K562 (cell line): ENCODE results near the gene TRERF1. TPM values are rescaled to one million over a fixed set of nuclear protein-coding genes. Genes with fewer than 3 reads are reported as not detected.

ENCODE experiments used
- ATAC-seq: fragments of 200-7000 bp; cut with Tn5 transposase; 3 replicates; pipeline ENCODE4 v1.9.1; 2020; ENCODE audit warnings: moderate library complexity
- BruUV-seq: library from RNA; stranded (reverse); fragments of 400-500 nt; replicated peaks from 2 replicates; lab custom pipeline; 2021; lab: Mats Ljungman, UMichigan
- CTCF ChIA-PET: fragments of 300-600 bp; formaldehyde crosslinking; extraction: SDS; loops from one replicate; lab custom pipeline; 2021; ENCODE audit warnings: low intra/inter-chr PET ratio; lab: Yijun Ruan, JAX
- POLR2A ChIA-PET: fragments of 300-600, 350-650 bp; sonication (Branson Sonifier 250); formaldehyde crosslinking; extraction: SDS; loops from one replicate; lab custom pipeline; 2021; ENCODE audit warnings: antibody characterized with exemption, inconsistent platforms; lab: Yijun Ruan, JAX
- DNase-seq, 4 experiments: peaks; one replicate each; pipeline versions ENCODE4 v3.0.0 to v3.0.0-alpha.2; 2011 to 2018; ENCODE audit warnings: low spot score in 3 of 4, mixed read lengths in 3 of 4; ENCODE audit errors: extremely low read depth in 1 of 4
- FAIRE-seq: peaks from 2 replicates; lab custom pipeline; 2011; peaks lifted over from hg19 to GRCh38; lab: Jason Lieb, UNC
- H2AFZ ChIP-seq: 2 replicates; pipeline ENCODE4 v1.6.0; 2011; ENCODE audit warnings: low read depth, low read length, control low read depth, inconsistent platforms
- H3K27ac ChIP-seq: fragments of 200-600 bp; 3 replicates; pipeline ENCODE4 v1.8.0; 2011; ENCODE audit warnings: low read depth, mild to moderate bottlenecking, control low read depth, inconsistent platforms, low read length, moderate library complexity, mixed read lengths; ENCODE audit errors: extremely low read depth
- H3K27me3 ChIP-seq, 2 experiments: fragments of 300-600 bp in 1 of 2; 2 replicates in 1 of 2; 3 replicates in 1 of 2; pipeline versions ENCODE4 v1.6.0 to v1.8.0; 2011; ENCODE audit warnings: inconsistent platforms in 2 of 2, low read length in 2 of 2, mild to moderate bottlenecking in 1 of 2, mixed read lengths in 1 of 2, moderate library complexity in 1 of 2; ENCODE audit not compliant: control insufficient read depth in 2 of 2, insufficient read depth in 2 of 2
- H3K36me3 ChIP-seq: fragments of 300-600 bp; 3 replicates; pipeline ENCODE4 v1.8.0; 2011; ENCODE audit warnings: mild to moderate bottlenecking, low read length, inconsistent platforms; ENCODE audit not compliant: control insufficient read depth, insufficient read depth
- H3K4me1 ChIP-seq, 2 experiments: fragments of 200-600 bp in 1 of 2; replicated peaks in 1 of 2; 2 replicates in 1 of 2; 3 replicates in 1 of 2; pipeline versions ENCODE4 v1.5.1 to v1.8.0; 2011; ENCODE audit warnings: inconsistent platforms in 2 of 2, low read length in 2 of 2, mild to moderate bottlenecking in 1 of 2, mixed read lengths in 1 of 2, moderate library complexity in 1 of 2; ENCODE audit not compliant: control insufficient read depth in 2 of 2, insufficient read depth in 2 of 2
- H3K4me2 ChIP-seq: 2 replicates; pipeline ENCODE4 v1.6.1; 2011; ENCODE audit warnings: low read length, control low read depth, inconsistent platforms, mixed read lengths; ENCODE audit not compliant: insufficient read depth
- H3K4me3 ChIP-seq: fragments of 200-600 bp; sonication (generic), shearing (Covaris generic); 2 replicates; pipeline ENCODE4 v1.5.1; 2016; ENCODE audit warnings: control low read depth, inconsistent platforms
- H3K79me2 ChIP-seq: fragments of 200-600 bp; 3 replicates; pipeline ENCODE4 v1.8.0; 2011; ENCODE audit warnings: low read length, inconsistent platforms; ENCODE audit not compliant: control insufficient read depth, insufficient read depth
- H3K9ac ChIP-seq, 2 experiments: 2 replicates each; pipeline versions ENCODE4 v1.6.0 to v1.6.1; 2011; ENCODE audit warnings: low read depth in 2 of 2, low read length in 2 of 2, control low read depth in 1 of 2, inconsistent platforms in 1 of 2, mild to moderate bottlenecking in 1 of 2, mixed read lengths in 1 of 2; ENCODE audit not compliant: insufficient read depth in 1 of 2
- H3K9me1 ChIP-seq: one replicate; pipeline ENCODE4 v1.6.0; 2011; ENCODE audit warnings: inconsistent platforms, mild to moderate bottlenecking, low read length, moderate library complexity; ENCODE audit not compliant: control insufficient read depth, insufficient read depth
- H3K9me3 ChIP-seq: replicated peaks from 2 replicates; pipeline ENCODE4 v1.5.1; 2011; ENCODE audit warnings: low read depth, low read length, inconsistent platforms; ENCODE audit not compliant: control insufficient read depth, insufficient read depth
- H4K20me1 ChIP-seq: replicated peaks from 2 replicates; pipeline ENCODE4 v1.6.1; 2011; ENCODE audit warnings: low read length, inconsistent platforms, mixed read lengths; ENCODE audit not compliant: control insufficient read depth, insufficient read depth
- DPF2 ChIP-seq: fragments of 450-650 bp; IDR thresholded peaks from 2 replicates; pipeline ENCODE4 v1.6.1; 2016
- HNRNPH1 ChIP-seq: fragments of 200-400 bp; formaldehyde crosslinking; optimal IDR thresholded peaks from 2 replicates; pipeline ENCODE3; 2017; ENCODE audit warnings: low read depth, mild to moderate bottlenecking, low read length, moderate library complexity
- PHB ChIP-seq: fragments of 250-450 bp; sonication (Bioruptor Pico); IDR thresholded peaks from 2 replicates; pipeline ENCODE4 v1.5.0; 2021
- RAD21 ChIP-seq, 2 experiments: fragments of 250-450 bp in 1 of 2; fragments of 450-650 bp in 1 of 2; sonication (Bioruptor Pico) in 1 of 2; formaldehyde crosslinking in 1 of 2; IDR thresholded peaks in 1 of 2; conservative IDR thresholded peaks in 1 of 2; 2 replicates each; pipeline versions ENCODE4 v1.4.0 to v1.8.0; 2020 to 2022; ENCODE audit warnings: mild to moderate bottlenecking in 2 of 2, moderate library complexity in 1 of 2
- RBM14 ChIP-seq: fragments of 200-400 bp; formaldehyde crosslinking; IDR thresholded peaks from 2 replicates; pipeline ENCODE4 v1.6.1; 2018; ENCODE audit warnings: low read depth, mild to moderate bottlenecking, low read length, moderate library complexity, borderline replicate concordance; ENCODE audit not compliant: insufficient read depth
- RCOR1 ChIP-seq, 2 experiments: IDR thresholded peaks; 2 replicates each; pipeline ENCODE4 v1.6.1; 2012; ENCODE audit warnings: low read depth in 2 of 2, low read length in 2 of 2, borderline replicate concordance in 1 of 2, improper control_type of control experiment in 1 of 2
- RERE ChIP-seq: sonication (generic); formaldehyde crosslinking; IDR thresholded peaks from 2 replicates; pipeline ENCODE4 v1.8.0; 2023; ENCODE audit warnings: missing genetic modification reagents, mild to moderate bottlenecking, borderline replicate concordance
- TARDBP ChIP-seq: fragments of 450-650 bp; IDR thresholded peaks from 2 replicates; pipeline ENCODE4 v1.6.1; 2016
- WGBS: fragments of 100-300 bp; shearing (Covaris generic); methylation state at CpG from one replicate; pipeline ENCODE4 v1.1.6; 2016; ENCODE audit warnings: low coverage, mixed read lengths; ENCODE audit not compliant: insufficient coverage; ENCODE audit errors: missing lambda C conversion rate; 5-methylcytosine and 5-hydroxymethylcytosine counted together
- in situ Hi-C: fragments of 300-500 bp; cut with MboI; formaldehyde crosslinking; loops from 4 replicates; pipeline ENCODE4 v1.15.0; 2018; ENCODE audit warnings: inconsistent platforms, mixed read lengths
- intact Hi-C: fragments of 100-400 bp; cut with micrococcal nuclease; formaldehyde crosslinking; loops from 2 replicates; pipeline ENCODE4 v1.14.2; 2022
- polyA plus RNA-seq, 8 experiments: library from polyadenylated mRNA; depleted of rRNA in 4 of 8; stranded (reverse) in 5 of 8; unstranded in 3 of 8; fragments of >200 nt; fragmentation: Nextera tagmentation in 2 of 8; fragmentation: Illumina TruSeq in 1 of 8; extraction: Ambion mirVana in 2 of 8; extraction: Trizol in 1 of 8; gene quantifications; 2 replicates each; pipeline versions ENCODE4 v1.2.1 to v1.2.3, GENCODE V29; 2011 to 2014; ENCODE audit warnings: inconsistent platforms in 1 of 8, missing spikeins in 1 of 8
- total RNA-seq, 7 experiments: library from RNA; depleted of rRNA in 6 of 7; stranded (reverse); fragments of >200 nt in 6 of 7; fragmentation: Illumina TruSeq in 2 of 7; extraction: Trizol in 2 of 7; gene quantifications; 2 replicates each; pipeline versions ENCODE4 v1.2.1 to v1.2.3, GENCODE V29; 2011 to 2021; ENCODE audit warnings: low replicate concordance in 1 of 7
- TF ChIP-seq, protein P1 (sequence below), 3 experiments: IDR thresholded peaks in 2 of 3; conservative IDR thresholded peaks in 1 of 3; 2 replicates each; pipeline ENCODE4 v1.5.1; 2011 to 2012; ENCODE audit warnings: low read length in 3 of 3, mild to moderate bottlenecking in 3 of 3, control low read depth in 2 of 3, improper control_type of control experiment in 1 of 3, inconsistent platforms in 1 of 3, low read depth in 1 of 3, mixed read lengths in 1 of 3, moderate library complexity in 1 of 3; ENCODE audit not compliant: insufficient read depth in 2 of 3

The TRERF1 gene
- total and polyA plus RNA-seq, 9 of the 15 experiments (the other 6 are each of a cell fraction or from before 2014, with no cell fraction given), result 0.04 to 0.20 (median 0.07) TPM; not detected in 3

- Histone ChIP-seq H3K27ac (no peak overlapping the region), H3K4me2 (no peak overlapping the region), H3K4me3 (no peak overlapping the region), H3K9ac (no peak overlapping the region), H3K36me3 (no peaks in the 10 kb centered on the region), H3K27me3 (peaks cover 12 to 13% of the 10 kb centered on the region in 2 experiments), H3K9me3 (no peaks in the 10 kb centered on the region), H3K79me2 (no peaks in the 10 kb centered on the region), H2AFZ (no peak overlapping the region), H3K9me1 (no peaks in the 10 kb centered on the region), H4K20me1 (no peaks in the 10 kb centered on the region), H3K4me1 (no peaks in the 10 kb centered on the region)
- no TSS peak for BruUV-seq
- ChIA-PET POLR2A (no interaction called here), CTCF (no interaction called here)
- 0% methylated on average over 2 of the region's 2 CpGs for WGBS
- ATAC-seq (peak; percentile 57), FAIRE-seq (no peak), DNase-seq (peak in 3 of 4 experiments; percentile 20 to 41 (median 39))
- intact Hi-C loops, result no loop called here
- in situ Hi-C loops, result loop anchor here (25.0 kb wide), 1 partner anchor 215 kb away; no protein-coding TSS in a partner anchor
- no peak for TF ChIP-seq PHB (CRISPR knock-in tag)
- no peak for TF ChIP-seq TARDBP
- TF ChIP-seq RBM14, result no peak
- TF ChIP-seq RCOR1 (IDR thresholded peaks at IDR 0.05; ENCODE audit: borderline replicate concordance in 1 of 2, low read depth in 2 of 2, low read length in 2 of 2), result 0 out of 4 replicates have a peak, but pooled peaks of 1 of the 2 experiments have one; percentile 44
- no peak for TF ChIP-seq HNRNPH1
- TF ChIP-seq RAD21 (CRISPR knock-in tag; conservative IDR thresholded peaks at IDR 0.05 in 1 of 2, IDR thresholded peaks at IDR 0.05 in 1 of 2), result peak; percentile 22 to 55; a peak in 3 of 4 replicates
- TF ChIP-seq RERE (CRISPR knock-in tag), result no peak
- TF ChIP-seq, protein P1, sequence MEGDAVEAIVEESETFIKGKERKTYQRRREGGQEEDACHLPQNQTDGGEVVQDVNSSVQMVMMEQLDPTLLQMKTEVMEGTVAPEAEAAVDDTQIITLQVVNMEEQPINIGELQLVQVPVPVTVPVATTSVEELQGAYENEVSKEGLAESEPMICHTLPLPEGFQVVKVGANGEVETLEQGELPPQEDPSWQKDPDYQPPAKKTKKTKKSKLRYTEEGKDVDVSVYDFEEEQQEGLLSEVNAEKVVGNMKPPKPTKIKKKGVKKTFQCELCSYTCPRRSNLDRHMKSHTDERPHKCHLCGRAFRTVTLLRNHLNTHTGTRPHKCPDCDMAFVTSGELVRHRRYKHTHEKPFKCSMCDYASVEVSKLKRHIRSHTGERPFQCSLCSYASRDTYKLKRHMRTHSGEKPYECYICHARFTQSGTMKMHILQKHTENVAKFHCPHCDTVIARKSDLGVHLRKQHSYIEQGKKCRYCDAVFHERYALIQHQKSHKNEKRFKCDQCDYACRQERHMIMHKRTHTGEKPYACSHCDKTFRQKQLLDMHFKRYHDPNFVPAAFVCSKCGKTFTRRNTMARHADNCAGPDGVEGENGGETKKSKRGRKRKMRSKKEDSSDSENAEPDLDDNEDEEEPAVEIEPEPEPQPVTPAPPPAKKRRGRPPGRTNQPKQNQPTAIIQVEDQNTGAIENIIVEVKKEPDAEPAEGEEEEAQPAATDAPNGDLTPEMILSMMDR (IDR thresholded peaks at IDR 0.05 in 2 of 3, conservative IDR thresholded peaks at IDR 0.05 in 1 of 3; ENCODE audit: insufficient read depth in 2 of 3, low read depth in 1 of 3, low read length in 3 of 3), result peak; percentile 34 to 54 (median 48)
- no peak for TF ChIP-seq DPF2
Measured at GRCh38 chr6:42322676-42323075, 129.1 kb downstream of the TRERF1 start.
